Large intestine (tissue), 12 donors: ENCODE results near the gene FEZ2. TPM values are rescaled to one million over a fixed set of nuclear protein-coding genes. Genes with fewer than 3 reads are reported as not detected.

Experiments used
- DNase-seq, 2 donors: peaks; one replicate each; pipeline versions ENCODE4 v3.0.0 to v3.0.0-alpha.2; 2013
- H3K27ac ChIP-seq: one replicate; pipeline ENCODE4 v1.5.1; 2013; ENCODE audit warnings: low read length
- H3K27me3 ChIP-seq: 2 replicates; pipeline ENCODE4 v1.6.1; 2013; ENCODE audit warnings: low read length; ENCODE audit not compliant: control insufficient read depth, insufficient read depth
- H3K36me3 ChIP-seq: 2 replicates; pipeline ENCODE4 v1.6.1; 2013; ENCODE audit warnings: low read length; ENCODE audit not compliant: control insufficient read depth, insufficient read depth
- H3K4me1 ChIP-seq: one replicate; pipeline ENCODE4 v1.6.1; 2013; ENCODE audit warnings: low read length; ENCODE audit not compliant: control insufficient read depth, insufficient read depth
- H3K4me3 ChIP-seq: one replicate; pipeline ENCODE4 v1.5.1; 2013; ENCODE audit warnings: low read length
- H3K9me3 ChIP-seq: one replicate; pipeline ENCODE4 v1.6.1; 2013; ENCODE audit warnings: mild to moderate bottlenecking, low read depth, low read length, moderate library complexity; ENCODE audit not compliant: control insufficient read depth
- WGBS: methylation state at CpG from one replicate; pipeline ENCODE4 v1.1.5; 2013; ENCODE audit warnings: low lambda C conversion rate; ENCODE audit not compliant: insufficient coverage; 5-methylcytosine and 5-hydroxymethylcytosine counted together
- long read RNA-seq, 11 donors: transcript quantifications; one replicate each; lab custom pipeline, GENCODE V29; 2026
- polyA plus RNA-seq: library from polyadenylated mRNA; unstranded; fragments of 120-200 nt; gene quantifications from one replicate; pipeline ENCODE4 v1.2.1, GENCODE V29; 2013

The FEZ2 gene
- polyA plus RNA-seq = 59.4 TPM
- long read RNA-seq, donor 1, partial matches to known transcripts = 10 of 15 reads
- long read RNA-seq, donor 1, other reads (novel, unspliced or antisense) = 0 of 15 reads
- long read RNA-seq, donor 2, full-length matches to known transcripts = 26 of 45 reads
- long read RNA-seq, donor 2, partial matches to known transcripts = 19 of 45 reads
- long read RNA-seq, donor 2, other reads (novel, unspliced or antisense) = 0 of 45 reads
- long read RNA-seq, donor 3 = 0 reads
- long read RNA-seq, donor 4 = 0 reads
- long read RNA-seq, donor 5, full-length matches to known transcripts = 10 of 35 reads
- long read RNA-seq, donor 5, partial matches to known transcripts = 25 of 35 reads
- long read RNA-seq, donor 5, other reads (novel, unspliced or antisense) = 0 of 35 reads
- long read RNA-seq, donor 6, full-length matches to known transcripts = 11 of 39 reads
- long read RNA-seq, donor 6, partial matches to known transcripts = 28 of 39 reads
- long read RNA-seq, donor 6, other reads (novel, unspliced or antisense) = 0 of 39 reads
- long read RNA-seq, donor 7, transcript FEZ2-204 (8 exons, 1,931 nt) = major isoform, 9 of 9 reads
- long read RNA-seq, donor 7, partial matches to known transcripts = 0 of 9 reads
- long read RNA-seq, donor 7, other reads (novel, unspliced or antisense) = 0 of 9 reads
- long read RNA-seq, donor 8, transcript FEZ2-204 (8 exons, 1,931 nt) = major isoform, 8 of 23 reads
- long read RNA-seq, donor 8, partial matches to known transcripts = 14 of 23 reads
- long read RNA-seq, donor 8, other reads (novel, unspliced or antisense) = 0 of 23 reads
- long read RNA-seq, donor 9, full-length matches to known transcripts = 8 of 26 reads
- long read RNA-seq, donor 9, partial matches to known transcripts = 18 of 26 reads
- long read RNA-seq, donor 9, other reads (novel, unspliced or antisense) = 0 of 26 reads
- long read RNA-seq, donor 10, full-length matches to known transcripts = 21 of 35 reads
- long read RNA-seq, donor 10, partial matches to known transcripts = 14 of 35 reads
- long read RNA-seq, donor 10, other reads (novel, unspliced or antisense) = 0 of 35 reads
- long read RNA-seq, donor 11, transcript FEZ2-204 (8 exons, 1,931 nt) = major isoform, 8 of 24 reads
- long read RNA-seq, donor 11, partial matches to known transcripts = 15 of 24 reads
- long read RNA-seq, donor 11, other reads (novel, unspliced or antisense) = 0 of 24 reads

- no peaks in the 10 kb centered on the region for H3K9me3 ChIP-seq
- no peaks in the 10 kb centered on the region for H3K36me3 ChIP-seq
- WGBS = no CpG with 5 or more reads among the region's 81 CpGs
- peak within 1 kb of the TSS; percentile 79 for H3K27ac ChIP-seq
- H3K27me3 ChIP-seq = no peaks in the 10 kb centered on the region
- H3K4me3 ChIP-seq = peak within 1 kb of the TSS; percentile 72
- H3K4me1 ChIP-seq = peaks cover 12% of the 10 kb centered on the region
- DNase-seq = peak; percentile 65 to 86
Measured at GRCh38 chr2:36597532-36598377, at the start of gene FEZ2. TSS of gene FEZ2 (minus strand) at chr2:36598168. CDS start at chr2:36598142, 26 bp downstream.

DNA sequence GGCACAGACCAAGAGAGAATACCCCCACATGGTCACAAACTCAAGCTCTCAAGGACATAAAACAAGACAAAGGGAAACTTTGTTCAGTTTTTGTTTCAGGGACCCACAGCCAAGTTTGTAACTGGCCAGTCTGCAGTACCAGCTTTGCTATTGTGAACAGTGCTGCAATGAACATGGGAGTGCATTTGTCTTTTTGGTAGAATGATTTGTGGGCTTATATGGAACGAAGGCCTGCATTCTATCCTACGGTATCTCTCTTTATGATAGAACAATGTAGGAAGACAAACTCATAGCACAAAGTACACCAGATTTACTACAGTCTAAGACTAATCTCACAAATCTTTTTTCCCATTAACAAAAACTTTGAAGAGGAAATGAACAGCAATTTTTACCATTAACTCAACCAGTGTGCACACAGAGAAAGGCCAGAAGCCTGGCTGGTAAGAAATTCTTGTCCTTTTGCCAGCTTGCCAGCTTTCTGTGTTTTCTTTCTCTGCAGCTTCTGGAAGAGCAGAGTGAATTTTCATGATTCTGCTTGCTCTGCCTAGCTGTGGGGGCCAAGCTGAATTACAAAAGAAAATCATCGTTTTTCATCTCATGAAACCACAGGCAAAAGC, 37.1 kb upstream of the FEZ2 start:
- no peaks in the 10 kb centered on the region for H3K9me3 ChIP-seq
- H3K27me3 ChIP-seq = no peaks in the 10 kb centered on the region
- WGBS = 0% methylated on average over 1 of the region's 3 CpGs
- H3K4me3 ChIP-seq = no peak overlapping the region
- no peak overlapping the region for H3K27ac ChIP-seq
- no peak for DNase-seq
- H3K4me1 ChIP-seq = no peaks in the 10 kb centered on the region
- no peaks in the 10 kb centered on the region for H3K36me3 ChIP-seq

DNA sequence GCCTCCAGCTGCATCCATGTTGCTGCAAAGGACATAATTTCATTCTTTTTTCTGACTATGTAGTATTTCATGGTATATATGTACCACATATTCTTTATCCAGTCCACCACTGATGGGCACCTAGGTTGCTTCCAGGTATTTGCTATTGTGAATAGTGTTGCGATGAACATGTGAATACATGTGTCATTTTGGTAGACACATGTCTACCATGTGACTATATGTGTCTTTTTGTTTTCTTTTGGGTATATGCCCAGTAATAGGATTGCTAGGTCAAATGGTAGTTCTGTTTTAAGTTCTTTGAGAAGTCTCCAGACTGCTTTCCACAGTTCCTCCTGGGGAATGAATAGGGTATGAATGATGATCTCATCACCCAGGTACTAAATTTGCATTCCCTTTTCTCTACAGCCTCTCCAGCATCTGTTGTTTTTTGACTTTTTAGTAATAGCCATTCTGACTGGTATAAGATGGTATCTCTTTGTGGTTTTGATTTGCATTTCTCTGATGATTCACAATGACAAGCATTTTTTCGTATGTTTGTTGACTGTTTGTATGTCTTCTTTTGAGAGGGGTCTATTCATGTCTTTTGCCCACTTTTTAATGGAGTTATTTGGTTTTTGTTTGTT, 35.6 kb upstream of the FEZ2 start:
- no peak for DNase-seq
- H3K36me3 ChIP-seq = no peaks in the 10 kb centered on the region
- H3K9me3 ChIP-seq = no peaks in the 10 kb centered on the region
- H3K27me3 ChIP-seq = no peaks in the 10 kb centered on the region
- H3K27ac ChIP-seq = no peak overlapping the region
- no peaks in the 10 kb centered on the region for H3K4me1 ChIP-seq
- WGBS = 100% methylated on average over 2 of the region's 2 CpGs
- no peak overlapping the region for H3K4me3 ChIP-seq

DNA sequence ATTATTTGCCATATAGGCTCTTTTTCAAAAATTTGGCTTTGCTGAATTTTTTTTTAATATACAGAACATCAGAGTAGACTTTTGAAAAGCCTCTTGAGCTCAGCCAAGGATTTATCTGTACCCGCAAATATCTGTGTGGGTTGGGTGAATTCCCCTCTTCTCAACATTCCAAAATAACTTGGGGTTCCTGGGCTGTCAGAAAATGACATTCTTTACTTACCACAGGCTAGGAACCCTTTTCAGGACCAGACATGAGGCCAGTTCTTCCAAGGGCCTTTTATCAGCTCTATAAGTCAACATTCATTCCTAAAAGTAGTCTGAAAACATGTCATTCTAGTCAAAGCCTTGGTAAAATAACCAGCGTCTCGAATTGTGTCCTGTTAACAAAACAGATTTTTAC, 28.8 kb upstream of the FEZ2 start:
- WGBS = 72% methylated on average over 2 of the region's 3 CpGs
- no peaks in the 10 kb centered on the region for H3K36me3 ChIP-seq
- no peaks in the 10 kb centered on the region for H3K27me3 ChIP-seq
- H3K27ac ChIP-seq = no peak overlapping the region
- H3K9me3 ChIP-seq = peaks cover 8% of the 10 kb centered on the region
- no peaks in the 10 kb centered on the region for H3K4me1 ChIP-seq
- DNase-seq = no peak
- H3K4me3 ChIP-seq = no peak overlapping the region

GRCh38 chr2:36626071-36626470, 28.1 kb upstream of the FEZ2 start:
- H3K4me3 ChIP-seq = no peak overlapping the region
- no peaks in the 10 kb centered on the region for H3K36me3 ChIP-seq
- no CpG with 5 or more reads among the region's 3 CpGs for WGBS
- H3K9me3 ChIP-seq = peaks cover 8% of the 10 kb centered on the region
- DNase-seq = no peak
- no peaks in the 10 kb centered on the region for H3K27me3 ChIP-seq
- H3K27ac ChIP-seq = no peak overlapping the region
- no peaks in the 10 kb centered on the region for H3K4me1 ChIP-seq

GRCh38 chr2:36625304-36625703, 27.3 kb upstream of the FEZ2 start:
- no peak for DNase-seq
- no peaks in the 10 kb centered on the region for H3K36me3 ChIP-seq
- no peak overlapping the region for H3K27ac ChIP-seq
- H3K4me3 ChIP-seq = no peak overlapping the region
- peaks cover 8% of the 10 kb centered on the region for H3K9me3 ChIP-seq
- H3K4me1 ChIP-seq = no peaks in the 10 kb centered on the region
- no peaks in the 10 kb centered on the region for H3K27me3 ChIP-seq
- 100% methylated on average over 1 of the region's 2 CpGs for WGBS

DNA sequence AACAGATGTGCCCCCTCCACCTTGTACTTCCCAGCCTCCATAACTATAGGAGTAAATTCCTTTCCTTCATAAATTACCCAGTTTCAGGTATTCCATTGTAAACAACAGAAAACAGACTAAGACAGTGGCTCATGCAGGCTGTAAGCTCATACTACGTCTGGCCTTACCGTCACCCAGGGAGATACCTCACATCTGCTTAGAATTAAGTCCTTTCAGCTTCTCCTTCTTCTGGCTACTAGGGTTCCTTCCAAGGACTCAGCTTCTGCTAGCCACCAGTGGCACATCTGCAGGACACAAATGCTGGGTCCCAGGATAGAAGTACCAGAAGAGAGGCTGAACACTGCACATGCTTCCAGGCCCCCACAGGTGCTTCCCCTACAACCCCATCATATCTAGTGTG, 22.4 kb upstream of the FEZ2 start:
- WGBS = no CpG with 5 or more reads among the region's 2 CpGs
- Histone ChIP-seq H3K36me3 (no peaks in the 10 kb centered on the region), H3K4me3 (no peak overlapping the region), H3K9me3 (peaks cover 6% of the 10 kb centered on the region), H3K4me1 (no peaks in the 10 kb centered on the region), H3K27me3 (no peaks in the 10 kb centered on the region), H3K27ac (no peak overlapping the region)
- DNase-seq = no peak

DNA sequence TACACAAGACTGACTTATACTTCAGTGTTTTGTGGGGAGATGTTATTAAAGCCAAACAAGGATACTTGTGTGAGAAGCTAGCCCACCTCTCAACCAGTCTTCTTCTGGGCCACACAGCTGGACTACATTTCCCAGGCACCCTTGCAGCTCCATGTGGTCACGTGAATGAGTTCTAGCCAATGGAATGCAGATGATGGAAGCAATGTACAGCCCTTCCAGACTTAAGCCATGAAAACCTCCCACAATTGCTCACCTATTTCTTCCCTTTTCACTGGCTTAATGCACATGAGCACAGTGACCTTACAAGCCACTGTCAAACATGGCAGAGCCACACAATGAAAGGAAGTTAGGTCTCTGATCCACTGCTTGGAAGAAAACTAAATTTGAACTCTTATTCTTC, 20.4 kb upstream of the FEZ2 start:
- H3K36me3 ChIP-seq = no peaks in the 10 kb centered on the region
- H3K27ac ChIP-seq = no peak overlapping the region
- H3K9me3 ChIP-seq = no peaks in the 10 kb centered on the region
- peak in 1 of 2 donors; percentile 50 for DNase-seq
- H3K4me3 ChIP-seq = no peak overlapping the region
- no peaks in the 10 kb centered on the region for H3K27me3 ChIP-seq
- H3K4me1 ChIP-seq = no peaks in the 10 kb centered on the region
- WGBS = no CpG with 5 or more reads among the region's 1 CpG

GRCh38 chr2:36616947-36617346, 19.0 kb upstream of the FEZ2 start:
- no peak for DNase-seq
- Histone ChIP-seq H3K36me3 (no peaks in the 10 kb centered on the region), H3K9me3 (no peaks in the 10 kb centered on the region), H3K27ac (no peak overlapping the region), H3K27me3 (no peaks in the 10 kb centered on the region), H3K4me1 (no peaks in the 10 kb centered on the region), H3K4me3 (no peak overlapping the region)
